ENCODE data around the gene TICRR. TPM values are rescaled to one million over a fixed set of nuclear protein-coding genes. Genes with fewer than 3 reads are reported as not detected.

Gene TICRR, protein sequence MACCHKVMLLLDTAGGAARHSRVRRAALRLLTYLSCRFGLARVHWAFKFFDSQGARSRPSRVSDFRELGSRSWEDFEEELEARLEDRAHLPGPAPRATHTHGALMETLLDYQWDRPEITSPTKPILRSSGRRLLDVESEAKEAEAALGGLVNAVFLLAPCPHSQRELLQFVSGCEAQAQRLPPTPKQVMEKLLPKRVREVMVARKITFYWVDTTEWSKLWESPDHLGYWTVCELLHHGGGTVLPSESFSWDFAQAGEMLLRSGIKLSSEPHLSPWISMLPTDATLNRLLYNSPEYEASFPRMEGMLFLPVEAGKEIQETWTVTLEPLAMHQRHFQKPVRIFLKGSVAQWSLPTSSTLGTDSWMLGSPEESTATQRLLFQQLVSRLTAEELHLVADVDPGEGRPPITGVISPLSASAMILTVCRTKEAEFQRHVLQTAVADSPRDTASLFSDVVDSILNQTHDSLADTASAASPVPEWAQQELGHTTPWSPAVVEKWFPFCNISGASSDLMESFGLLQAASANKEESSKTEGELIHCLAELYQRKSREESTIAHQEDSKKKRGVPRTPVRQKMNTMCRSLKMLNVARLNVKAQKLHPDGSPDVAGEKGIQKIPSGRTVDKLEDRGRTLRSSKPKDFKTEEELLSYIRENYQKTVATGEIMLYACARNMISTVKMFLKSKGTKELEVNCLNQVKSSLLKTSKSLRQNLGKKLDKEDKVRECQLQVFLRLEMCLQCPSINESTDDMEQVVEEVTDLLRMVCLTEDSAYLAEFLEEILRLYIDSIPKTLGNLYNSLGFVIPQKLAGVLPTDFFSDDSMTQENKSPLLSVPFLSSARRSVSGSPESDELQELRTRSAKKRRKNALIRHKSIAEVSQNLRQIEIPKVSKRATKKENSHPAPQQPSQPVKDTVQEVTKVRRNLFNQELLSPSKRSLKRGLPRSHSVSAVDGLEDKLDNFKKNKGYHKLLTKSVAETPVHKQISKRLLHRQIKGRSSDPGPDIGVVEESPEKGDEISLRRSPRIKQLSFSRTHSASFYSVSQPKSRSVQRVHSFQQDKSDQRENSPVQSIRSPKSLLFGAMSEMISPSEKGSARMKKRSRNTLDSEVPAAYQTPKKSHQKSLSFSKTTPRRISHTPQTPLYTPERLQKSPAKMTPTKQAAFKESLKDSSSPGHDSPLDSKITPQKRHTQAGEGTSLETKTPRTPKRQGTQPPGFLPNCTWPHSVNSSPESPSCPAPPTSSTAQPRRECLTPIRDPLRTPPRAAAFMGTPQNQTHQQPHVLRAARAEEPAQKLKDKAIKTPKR (N-terminal part only)
- total RNA-seq (2022) (41.7 and 45.2 TPM in 2 replicates), Bru-seq, nascent RNA (percentile 91 among the genes with signal in this experiment), BruChase-seq, experiment 1, labeled RNA remaining after a 6-hour chase (percentile 81 among the genes with signal in this experiment), BruChase-seq, experiment 2, labeled RNA remaining after a 2-hour chase (percentile 90 among the genes with signal in this experiment)
- long read RNA-seq, full-length matches to known transcripts: 4 of 7 reads
- long read RNA-seq, partial matches to known transcripts: 0 of 7 reads
- long read RNA-seq, other reads (novel, unspliced or antisense): 3 of 7 reads

GRCh38 chr15:89575146-89575655 lies at the start of gene TICRR:
TSS of gene TICRR (plus strand) at chr15:89575469. CDS start at chr15:89575587, 118 bp downstream.
- H3K27ac Mint-ChIP-seq (ENCODE audit: unreplicated experiment): peak within 1 kb of the TSS; percentile 91
- BruUV-seq (replicated peaks): no TSS peak
- intact Hi-C loops (cut with micrococcal nuclease; ENCODE audit: unreplicated experiment): loop anchor here (5.0 kb wide), 1 partner anchor 78 kb away; the partner anchor contains the start of gene RHCG
- H3K27me3 Mint-ChIP-seq (ENCODE audit: unreplicated experiment): no peaks in the 10 kb centered on the region
- TF ChIP-seq, protein P1, sequence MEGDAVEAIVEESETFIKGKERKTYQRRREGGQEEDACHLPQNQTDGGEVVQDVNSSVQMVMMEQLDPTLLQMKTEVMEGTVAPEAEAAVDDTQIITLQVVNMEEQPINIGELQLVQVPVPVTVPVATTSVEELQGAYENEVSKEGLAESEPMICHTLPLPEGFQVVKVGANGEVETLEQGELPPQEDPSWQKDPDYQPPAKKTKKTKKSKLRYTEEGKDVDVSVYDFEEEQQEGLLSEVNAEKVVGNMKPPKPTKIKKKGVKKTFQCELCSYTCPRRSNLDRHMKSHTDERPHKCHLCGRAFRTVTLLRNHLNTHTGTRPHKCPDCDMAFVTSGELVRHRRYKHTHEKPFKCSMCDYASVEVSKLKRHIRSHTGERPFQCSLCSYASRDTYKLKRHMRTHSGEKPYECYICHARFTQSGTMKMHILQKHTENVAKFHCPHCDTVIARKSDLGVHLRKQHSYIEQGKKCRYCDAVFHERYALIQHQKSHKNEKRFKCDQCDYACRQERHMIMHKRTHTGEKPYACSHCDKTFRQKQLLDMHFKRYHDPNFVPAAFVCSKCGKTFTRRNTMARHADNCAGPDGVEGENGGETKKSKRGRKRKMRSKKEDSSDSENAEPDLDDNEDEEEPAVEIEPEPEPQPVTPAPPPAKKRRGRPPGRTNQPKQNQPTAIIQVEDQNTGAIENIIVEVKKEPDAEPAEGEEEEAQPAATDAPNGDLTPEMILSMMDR (IDR thresholded peaks at IDR 0.05; ENCODE audit: unreplicated experiment): no peak
- DNase-seq: peak; percentile 98
- peaks cover 37% of the 10 kb centered on the region for H3K36me3 Mint-ChIP-seq (ENCODE audit: insufficient read depth, unreplicated experiment)
- H3K4me1 Mint-ChIP-seq (ENCODE audit: low read depth, unreplicated experiment): peaks cover 19% of the 10 kb centered on the region
- CTCF ChIA-PET: interaction anchor here (0.6 to 1.3 kb wide), 13 partner anchors 9 to 332 kb away, joined by 3 to 9 read pairs (median 3); partner anchors contain the start of genes FANCI and POLG
- H3K9me3 Mint-ChIP-seq (ENCODE audit: low read depth, unreplicated experiment): no peaks in the 10 kb centered on the region
- peak within 1 kb of the TSS; percentile 70 for H3K4me3 Mint-ChIP-seq (ENCODE audit: low read depth, unreplicated experiment)

- no peak overlapping the region for H3K27ac Mint-ChIP-seq (ENCODE audit: unreplicated experiment)
- BruUV-seq (replicated peaks): no TSS peak
- no peaks in the 10 kb centered on the region for H3K36me3 Mint-ChIP-seq (ENCODE audit: insufficient read depth, unreplicated experiment)
- DNase-seq: no peak
- TF ChIP-seq, protein P1 (IDR thresholded peaks at IDR 0.05; ENCODE audit: unreplicated experiment): no peak
- no peaks in the 10 kb centered on the region for H3K9me3 Mint-ChIP-seq (ENCODE audit: low read depth, unreplicated experiment)
- no peak overlapping the region for H3K4me3 Mint-ChIP-seq (ENCODE audit: low read depth, unreplicated experiment)
- intact Hi-C loops (cut with micrococcal nuclease; ENCODE audit: unreplicated experiment): no loop called here
- H3K4me1 Mint-ChIP-seq (ENCODE audit: low read depth, unreplicated experiment): no peaks in the 10 kb centered on the region
- H3K27me3 Mint-ChIP-seq (ENCODE audit: unreplicated experiment): peaks cover 37% of the 10 kb centered on the region
- CTCF ChIA-PET: interaction anchor here (0.6 kb wide), 1 partner anchor 93 kb away, joined by 4 read pairs; no protein-coding TSS in a partner anchor
Measured at GRCh38 chr15:89526181-89526580, 49.1 kb upstream of the TICRR start.

DNA sequence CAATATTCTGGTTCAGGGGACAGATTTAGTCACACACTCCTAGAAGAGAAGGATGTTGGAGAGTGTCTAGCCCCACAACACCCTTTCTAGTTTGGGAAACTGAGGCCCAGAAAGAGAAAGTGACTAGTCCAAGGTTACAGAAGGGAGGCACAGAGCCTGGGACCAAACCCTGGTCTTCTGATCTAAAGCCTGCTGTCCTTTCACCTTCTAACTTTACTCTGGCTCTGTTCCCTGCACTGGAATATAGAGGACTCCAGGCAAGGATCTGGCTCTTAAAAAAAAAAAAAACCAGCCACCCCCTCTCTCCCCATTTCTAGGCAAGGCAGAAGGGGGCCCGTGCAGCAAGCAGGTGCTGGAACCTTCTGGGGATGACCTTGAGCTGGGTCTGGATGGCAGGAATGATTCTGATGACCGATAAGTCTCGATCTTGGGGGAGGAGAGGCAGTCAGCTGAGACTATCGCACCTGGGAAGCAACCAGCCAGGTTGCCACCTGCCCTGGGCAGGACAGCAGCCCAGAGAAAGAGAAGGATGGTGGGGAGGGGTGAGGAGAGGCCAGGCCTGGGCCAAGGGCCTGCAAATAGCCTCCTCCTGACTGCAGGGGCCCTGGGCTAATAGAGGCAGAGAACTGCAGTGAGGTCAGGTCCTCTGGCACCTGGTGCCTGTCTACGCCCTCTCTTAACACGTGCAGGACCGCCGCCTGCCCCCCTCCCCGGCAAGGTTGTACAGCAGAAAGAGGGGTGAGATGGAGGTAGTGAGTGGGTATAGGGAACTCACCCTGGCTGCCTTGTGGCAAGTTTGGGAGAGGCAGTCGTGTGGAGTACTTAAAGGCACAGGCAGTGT lies 48.4 kb upstream of the TICRR start:
- Mint-ChIP-seq H3K27me3 (ENCODE audit: unreplicated experiment) (peaks cover 34% of the 10 kb centered on the region), H3K27ac (ENCODE audit: unreplicated experiment) (no peak overlapping the region), H3K36me3 (ENCODE audit: insufficient read depth, unreplicated experiment) (no peaks in the 10 kb centered on the region), H3K9me3 (ENCODE audit: low read depth, unreplicated experiment) (no peaks in the 10 kb centered on the region), H3K4me1 (ENCODE audit: low read depth, unreplicated experiment) (no peaks in the 10 kb centered on the region), H3K4me3 (ENCODE audit: low read depth, unreplicated experiment) (no peak overlapping the region)
- TF ChIP-seq, protein P1 (IDR thresholded peaks at IDR 0.05; ENCODE audit: unreplicated experiment): no peak
- intact Hi-C loops (cut with micrococcal nuclease; ENCODE audit: unreplicated experiment): no loop called here
- DNase-seq: no peak
- no TSS peak for BruUV-seq (replicated peaks)
- CTCF ChIA-PET: no interaction called here
